Measurements from ENCODE around the gene EIF4E1B.

Gene EIF4E1B

GRCh38 chr5:176603091-176603490 is 27.4 kb upstream of the EIF4E1B start:
- Histone ChIP-seq H3K4me2 (no peak overlapping the region), H3K27ac (no peak overlapping the region)

DNA sequence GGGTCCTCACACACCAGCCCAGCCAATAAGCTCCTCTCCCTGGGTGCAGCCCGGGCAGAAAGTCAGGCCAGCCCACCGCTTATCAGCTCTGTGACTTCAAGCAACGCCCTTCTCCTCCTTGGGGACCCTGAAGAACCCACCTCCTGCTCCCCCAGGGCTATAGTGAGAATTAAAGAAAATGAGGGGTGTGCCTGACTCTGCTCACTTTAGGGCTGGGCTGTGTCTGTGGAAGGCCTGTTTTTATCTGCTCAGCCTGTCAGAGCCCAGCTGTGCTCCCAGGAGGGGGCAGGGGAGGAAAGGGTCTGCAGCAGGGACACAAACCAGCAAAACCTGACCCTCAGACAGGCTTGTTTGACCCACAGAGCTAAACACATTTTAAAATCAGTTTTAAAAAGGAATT is 24.4 kb upstream of the EIF4E1B start:
- H3K27me3 ChIP-seq (ENCODE audit: insufficient read depth, low read depth) = no peaks in the 10 kb centered on the region
- H3K36me3 ChIP-seq (ENCODE audit: insufficient read depth) = no peaks in the 10 kb centered on the region
- H3K79me2 ChIP-seq (ENCODE audit: insufficient read depth, low read depth) = peaks cover 9% of the 10 kb centered on the region; the same call in 1 of the 2 replicates
- peak overlapping the region; percentile 13; the same call in 1 of the 2 replicates for H3K4me2 ChIP-seq
- peaks cover 46% of the 10 kb centered on the region for H3K4me1 ChIP-seq (ENCODE audit: low read depth, poor library complexity, severe bottlenecking)
- no peak for TF ChIP-seq CTCF (conservative IDR thresholded peaks at IDR 0.05; ENCODE audit: low read depth, low read length)
- no peak overlapping the region for H3K9ac ChIP-seq
- no peak overlapping the region for H3K4me3 ChIP-seq (IDR thresholded peaks at IDR 0.05; ENCODE audit: insufficient read depth, low read depth, low read length)
- H3K27ac ChIP-seq = no peak overlapping the region
- no peak overlapping the region for H2AFZ ChIP-seq (ENCODE audit: low read depth)
- H4K20me1 ChIP-seq (ENCODE audit: insufficient read depth) = no peaks in the 10 kb centered on the region

More at GRCh38 chr5:176603091-176603490, 27.4 kb upstream of the EIF4E1B start:
- Histone ChIP-seq H4K20me1 (ENCODE audit: insufficient read depth) (no peaks in the 10 kb centered on the region), H3K9ac (no peak overlapping the region), H3K4me1 (ENCODE audit: low read depth, poor library complexity, severe bottlenecking) (peaks cover 57% of the 10 kb centered on the region), H3K79me2 (ENCODE audit: insufficient read depth, low read depth) (peaks cover 21% of the 10 kb centered on the region; the same call in 1 of the 2 replicates), H2AFZ (ENCODE audit: low read depth) (no peak overlapping the region), H3K27me3 (ENCODE audit: insufficient read depth, low read depth) (no peaks in the 10 kb centered on the region), H3K4me3 (IDR thresholded peaks at IDR 0.05; ENCODE audit: insufficient read depth, low read depth, low read length) (no peak overlapping the region), H3K36me3 (ENCODE audit: insufficient read depth) (no peaks in the 10 kb centered on the region)
- no peak for TF ChIP-seq CTCF (conservative IDR thresholded peaks at IDR 0.05; ENCODE audit: low read depth, low read length)

DNA sequence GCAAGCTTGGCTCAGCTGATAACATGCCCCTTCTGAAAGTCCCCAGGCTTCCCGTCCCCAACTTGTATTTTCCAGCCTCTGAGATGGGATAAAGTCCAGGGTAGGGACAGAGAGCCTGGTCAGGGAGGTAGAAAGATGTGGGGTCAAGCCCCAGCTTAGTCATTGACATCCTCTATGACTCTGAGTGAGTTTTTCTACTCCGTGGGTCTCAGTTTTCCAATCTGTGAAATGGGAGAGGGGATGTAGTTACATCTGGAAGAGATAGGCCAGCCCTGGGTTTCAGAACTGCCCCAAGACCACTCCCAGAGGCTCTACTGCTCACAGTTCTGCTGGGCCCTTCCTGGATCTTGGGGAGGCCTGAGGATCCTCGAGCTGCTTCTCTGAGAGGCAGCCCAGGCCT is 23.6 kb upstream of the EIF4E1B start:
- Histone ChIP-seq H3K27me3 (ENCODE audit: insufficient read depth, low read depth) (no peaks in the 10 kb centered on the region; the same call in 1 of the 2 replicates), H3K4me1 (ENCODE audit: low read depth, poor library complexity, severe bottlenecking) (peaks cover 39% of the 10 kb centered on the region), H3K79me2 (ENCODE audit: insufficient read depth, low read depth) (peaks cover 9% of the 10 kb centered on the region; the same call in 1 of the 2 replicates), H3K36me3 (ENCODE audit: insufficient read depth) (no peaks in the 10 kb centered on the region), H4K20me1 (ENCODE audit: insufficient read depth) (no peaks in the 10 kb centered on the region), H3K4me2 (no peak overlapping the region; the same call in 1 of the 2 replicates), H3K9ac (no peak overlapping the region), H3K27ac (no peak overlapping the region), H3K4me3 (IDR thresholded peaks at IDR 0.05; ENCODE audit: insufficient read depth, low read depth, low read length) (no peak overlapping the region), H2AFZ (ENCODE audit: low read depth) (no peak overlapping the region)
- no peak for TF ChIP-seq CTCF (conservative IDR thresholded peaks at IDR 0.05; ENCODE audit: low read depth, low read length)

DNA sequence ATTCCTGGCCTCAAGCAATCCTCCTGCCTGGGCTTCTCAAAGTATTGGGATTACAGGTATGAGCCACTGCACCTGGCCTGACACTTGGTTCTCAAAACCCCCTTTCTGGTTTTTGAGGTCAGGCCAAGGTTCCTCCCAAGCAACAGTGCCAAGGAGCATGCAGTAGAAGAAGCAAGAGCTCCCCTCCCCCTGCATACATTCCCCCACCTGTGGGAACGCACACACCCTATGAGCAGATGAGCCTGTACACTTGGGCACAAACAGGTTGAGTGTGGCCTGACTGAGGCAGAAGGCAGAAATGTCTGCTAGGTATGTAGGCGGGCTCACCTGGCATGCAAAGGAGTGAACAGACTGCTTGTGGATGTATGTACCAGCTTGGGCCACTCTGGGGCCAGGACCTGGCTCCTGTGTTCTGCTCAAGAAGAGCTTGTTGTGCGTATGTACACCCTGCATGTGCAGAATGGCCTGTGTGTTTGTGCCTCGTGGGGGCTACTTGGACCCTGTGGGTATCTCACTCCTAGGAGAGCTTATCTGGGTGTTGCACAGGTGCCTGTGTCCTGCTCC is 22.3 kb upstream of the EIF4E1B start:
- Histone ChIP-seq H3K4me2 (peak overlapping the region; percentile 71), H3K36me3 (ENCODE audit: insufficient read depth) (no peaks in the 10 kb centered on the region), H3K79me2 (ENCODE audit: insufficient read depth, low read depth) (peaks cover 9% of the 10 kb centered on the region; the same call in 1 of the 2 replicates), H3K4me3 (IDR thresholded peaks at IDR 0.05; ENCODE audit: insufficient read depth, low read depth, low read length) (no peak overlapping the region), H2AFZ (ENCODE audit: low read depth) (no peak overlapping the region), H3K9ac (no peak overlapping the region), H4K20me1 (ENCODE audit: insufficient read depth) (no peaks in the 10 kb centered on the region), H3K4me1 (ENCODE audit: low read depth, poor library complexity, severe bottlenecking) (peaks cover 39% of the 10 kb centered on the region), H3K27me3 (ENCODE audit: insufficient read depth, low read depth) (no peaks in the 10 kb centered on the region; the same call in 1 of the 2 replicates), H3K27ac (no peak overlapping the region)
- TF ChIP-seq CTCF (conservative IDR thresholded peaks at IDR 0.05; ENCODE audit: low read depth, low read length) = no peak
